GM23338 (cell line): ENCODE measurements around the gene INS. TPM values are rescaled to one million over a fixed set of nuclear protein-coding genes. Genes with fewer than 3 reads are reported as not detected.

Experiments used
- ATAC-seq: fragments of 200-7000 bp; cut with Tn5 transposase; 3 replicates; pipeline ENCODE4 v1.9.1; 2020
- DNase-seq: peaks from one replicate; pipeline ENCODE4 v3.0.0-alpha.2; 2015; ENCODE audit warnings: low spot score
- H2AFZ ChIP-seq: fragments of 200-600 bp; sonication (generic); 2 replicates; pipeline ENCODE4 v1.8.0; 2016; ENCODE audit warnings: antibody characterized with exemption, mild to moderate bottlenecking, moderate library complexity
- H3F3A ChIP-seq: fragments of 200-600 bp; sonication (generic); replicated peaks from 2 replicates; pipeline ENCODE4 v1.8.0; 2017; ENCODE audit warnings: antibody characterized with exemption, mixed run types, low read depth
- H3K27ac ChIP-seq: fragments of 200-600 bp; sonication (generic); 2 replicates; pipeline ENCODE4 v1.6.1; 2016; ENCODE audit warnings: low read depth
- H3K27me3 ChIP-seq: fragments of 200-600 bp; sonication (generic); 2 replicates; pipeline ENCODE4 v1.8.0; 2016; ENCODE audit warnings: mild to moderate bottlenecking, mixed run types, moderate library complexity; ENCODE audit not compliant: insufficient read depth
- H3K36me3 ChIP-seq: fragments of 200-600 bp; sonication (generic); 2 replicates; pipeline ENCODE4 v1.8.0; 2016; ENCODE audit warnings: mild to moderate bottlenecking; ENCODE audit not compliant: insufficient read depth
- H3K4me1 ChIP-seq: fragments of 200-600 bp; sonication (generic); 2 replicates; pipeline ENCODE4 v1.8.0; 2016; ENCODE audit warnings: mild to moderate bottlenecking, moderate library complexity; ENCODE audit not compliant: insufficient read depth
- H3K4me2 ChIP-seq: fragments of 200-600 bp; sonication (generic); 2 replicates; pipeline ENCODE4 v1.7.1; 2017; ENCODE audit warnings: mixed run types
- H3K4me3 ChIP-seq: fragments of 200-600 bp; sonication (generic); 2 replicates; pipeline ENCODE4 v1.6.1; 2016; ENCODE audit warnings: mixed run types
- H3K79me2 ChIP-seq: fragments of 200-600 bp; sonication (generic); replicated peaks from 2 replicates; pipeline ENCODE4 v1.8.0; 2017; ENCODE audit warnings: mild to moderate bottlenecking; ENCODE audit not compliant: insufficient read depth
- H3K9me2 ChIP-seq: fragments of 200-600 bp; sonication (generic); 2 replicates; pipeline ENCODE4 v1.8.0; 2017; ENCODE audit not compliant: insufficient read depth
- H4K20me1 ChIP-seq: fragments of 200-600 bp; sonication (generic); replicated peaks from 2 replicates; pipeline ENCODE4 v1.8.0; 2017; ENCODE audit warnings: mild to moderate bottlenecking; ENCODE audit not compliant: insufficient read depth
- H3K27ac Mint-ChIP-seq: 2 replicates; pipeline ENCODE4 v1.8.0; 2020; ENCODE audit warnings: inconsistent platforms, mild to moderate bottlenecking, moderate library complexity, mixed read lengths
- H3K27me3 Mint-ChIP-seq: 3 replicates; pipeline ENCODE4 v1.8.0; 2022; ENCODE audit warnings: low read depth, mild to moderate bottlenecking, moderate library complexity, mixed read lengths, inconsistent platforms; ENCODE audit not compliant: insufficient read depth, poor library complexity
- H3K36me3 Mint-ChIP-seq: 3 replicates; pipeline ENCODE4 v1.8.0; 2021; ENCODE audit warnings: low read depth, mild to moderate bottlenecking, inconsistent platforms, moderate library complexity, mixed read lengths
- H3K4me1 Mint-ChIP-seq: 3 replicates; pipeline ENCODE4 v1.8.0; 2020; ENCODE audit warnings: mild to moderate bottlenecking, inconsistent platforms, mixed read lengths
- H3K4me3 Mint-ChIP-seq: 3 replicates; pipeline ENCODE4 v1.8.0; 2021; ENCODE audit warnings: moderate library complexity, mild to moderate bottlenecking, inconsistent platforms, mixed read lengths
- H3K9me3 Mint-ChIP-seq: 3 replicates; pipeline ENCODE4 v1.8.0; 2020; ENCODE audit warnings: moderate library complexity, mild to moderate bottlenecking, inconsistent platforms, mixed read lengths
- EZH2phosphoT487 ChIP-seq: fragments of 200-600 bp; sonication (generic); IDR thresholded peaks from one replicate; pipeline ENCODE4 v1.8.1; 2018; ENCODE audit warnings: antibody characterized with exemption; ENCODE audit not compliant: unreplicated experiment
- ZNF331 ChIP-seq: fragments of 250-450 bp; sonication (Bioruptor Pico); IDR thresholded peaks from 2 replicates; pipeline ENCODE4 v1.5.0; 2020; ENCODE audit warnings: low read depth, mild to moderate bottlenecking, moderate library complexity
- ZNF462 ChIP-seq: fragments of 250-450 bp; sonication (Bioruptor Pico); IDR thresholded peaks from 2 replicates; pipeline ENCODE4 v1.5.0; 2020; ENCODE audit warnings: mild to moderate bottlenecking, moderate library complexity
- polyA plus RNA-seq: library from polyadenylated mRNA; unstranded; fragments of >200 nt; fragmentation: Nextera tagmentation; extraction: Ambion mirVana; gene quantifications from 2 replicates; pipeline ENCODE4 v1.2.1, GENCODE V29; 2016
- total RNA-seq: library from RNA; depleted of rRNA; stranded (reverse); fragments of >200 nt; shearing (Covaris generic); gene quantifications from 2 replicates; pipeline ENCODE4 v1.2.3, GENCODE V29; 2014
- TF ChIP-seq, protein P1 (sequence below), 2 experiments: fragments of 200-600 bp in 1 of 2; sonication (generic) in 1 of 2; conservative IDR thresholded peaks; 2 replicates each; pipeline versions ENCODE4 v1.5.1 to v1.6.1; 2016 to 2017; ENCODE audit warnings: antibody characterized with exemption in 2 of 2, low read depth in 2 of 2, mild to moderate bottlenecking in 2 of 2, moderate library complexity in 1 of 2

INS gene
- total and polyA plus RNA-seq, 2 experiments from 2014 or later: not detected

- Histone ChIP-seq H3K4me1 (no peaks in the 10 kb centered on the region), H3K36me3 (no peaks in the 10 kb centered on the region), H2AFZ (peak overlapping the region; percentile 85; the same call in 1 of the 2 replicates), H3K4me2 (peak overlapping the region; percentile 62; the same call in 1 of the 2 replicates), H3K79me2 (no peaks in the 10 kb centered on the region), H3F3A (no peaks in the 10 kb centered on the region), H3K9me2 (no peaks in the 10 kb centered on the region), H3K27me3 (no peaks in the 10 kb centered on the region), H3K4me3 (peak overlapping the region; percentile 35; the same call in 1 of the 2 replicates), H4K20me1 (no peaks in the 10 kb centered on the region), H3K27ac (no peak overlapping the region)
- no peaks in the 10 kb centered on the region for H3K4me1 Mint-ChIP-seq
- TF ChIP-seq, protein P1, sequence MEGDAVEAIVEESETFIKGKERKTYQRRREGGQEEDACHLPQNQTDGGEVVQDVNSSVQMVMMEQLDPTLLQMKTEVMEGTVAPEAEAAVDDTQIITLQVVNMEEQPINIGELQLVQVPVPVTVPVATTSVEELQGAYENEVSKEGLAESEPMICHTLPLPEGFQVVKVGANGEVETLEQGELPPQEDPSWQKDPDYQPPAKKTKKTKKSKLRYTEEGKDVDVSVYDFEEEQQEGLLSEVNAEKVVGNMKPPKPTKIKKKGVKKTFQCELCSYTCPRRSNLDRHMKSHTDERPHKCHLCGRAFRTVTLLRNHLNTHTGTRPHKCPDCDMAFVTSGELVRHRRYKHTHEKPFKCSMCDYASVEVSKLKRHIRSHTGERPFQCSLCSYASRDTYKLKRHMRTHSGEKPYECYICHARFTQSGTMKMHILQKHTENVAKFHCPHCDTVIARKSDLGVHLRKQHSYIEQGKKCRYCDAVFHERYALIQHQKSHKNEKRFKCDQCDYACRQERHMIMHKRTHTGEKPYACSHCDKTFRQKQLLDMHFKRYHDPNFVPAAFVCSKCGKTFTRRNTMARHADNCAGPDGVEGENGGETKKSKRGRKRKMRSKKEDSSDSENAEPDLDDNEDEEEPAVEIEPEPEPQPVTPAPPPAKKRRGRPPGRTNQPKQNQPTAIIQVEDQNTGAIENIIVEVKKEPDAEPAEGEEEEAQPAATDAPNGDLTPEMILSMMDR (conservative IDR thresholded peaks at IDR 0.05; ENCODE audit: low read depth in 2 of 2): peak; percentile 64 to 80
- TF ChIP-seq ZNF462 (CRISPR knock-in tag) (no peak), ZNF331 (CRISPR knock-in tag) (no peak), EZH2phosphoT487 (no peak)
- H3K36me3 Mint-ChIP-seq: no peaks in the 10 kb centered on the region
- peaks cover 7% of the 10 kb centered on the region for H3K27me3 Mint-ChIP-seq
- H3K4me3 Mint-ChIP-seq: no peak overlapping the region
- peak; percentile 79 for DNase-seq
- H3K27ac Mint-ChIP-seq: no peak overlapping the region
- ATAC-seq: peak; percentile 83
- no peaks in the 10 kb centered on the region for H3K9me3 Mint-ChIP-seq
These were observed 5.3 kb upstream of the INS start for GRCh38 chr11:2166091-2166851.
